HG02588 (cell line): ENCODE data around the gene LANCL1.
A peak's percentile ranks its signal among the peaks of the same experiment; 100 is the strongest.
"Not testable (repeated sequence)": the region's sequence is repeated elsewhere in the genome, so short reads cannot be mapped to it uniquely, and the experiment has no call there.

Experiments
- ATAC-seq: cut with Tn5 transposase; IDR thresholded peaks from one replicate; pipeline ENCODE4 v1.9.1; 2021; ENCODE audit warnings: mild to moderate bottlenecking, moderate library complexity; ENCODE audit not compliant: unreplicated experiment

Gene LANCL1

GRCh38 chr2:210460322-210461227, 16.0 kb downstream of the LANCL1 start:
- peak; percentile 71 for ATAC-seq

GRCh38 chr2:210459880-210460279, 16.7 kb downstream of the LANCL1 start:
- ATAC-seq, result no peak

GRCh38 chr2:210459407-210459806, 17.2 kb downstream of the LANCL1 start:
- no peak for ATAC-seq

GRCh38 chr2:210458395-210458794, 18.2 kb downstream of the LANCL1 start:
- no peak for ATAC-seq

DNA sequence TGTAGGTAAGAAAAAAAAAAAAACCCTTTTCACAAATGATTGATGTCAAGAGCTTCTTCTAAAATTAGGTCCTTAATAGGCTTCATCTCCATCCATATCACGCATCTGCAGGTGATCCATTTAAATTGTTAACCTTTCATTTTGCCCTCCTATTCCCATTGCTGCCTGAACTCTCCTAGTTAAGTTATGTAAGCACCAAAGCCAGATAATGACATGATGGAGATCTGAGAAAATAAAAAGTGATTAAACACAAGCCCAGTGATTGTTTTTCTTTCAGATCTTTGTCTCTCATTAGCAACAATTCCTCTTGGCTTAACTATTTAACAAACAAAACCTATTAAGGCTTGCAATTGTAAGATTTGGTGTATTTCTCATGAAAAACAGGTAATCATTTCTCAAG, 20.0 kb downstream of the LANCL1 start:
- no peak for ATAC-seq

GRCh38 chr2:210454336-210454735, 22.2 kb downstream of the LANCL1 start:
- no peak for ATAC-seq

GRCh38 chr2:210452194-210452593, 24.4 kb downstream of the LANCL1 start:
- no peak for ATAC-seq

- not testable (repeated sequence) for ATAC-seq
Measured at GRCh38 chr2:210450942-210451341, 25.6 kb downstream of the LANCL1 start.

DNA sequence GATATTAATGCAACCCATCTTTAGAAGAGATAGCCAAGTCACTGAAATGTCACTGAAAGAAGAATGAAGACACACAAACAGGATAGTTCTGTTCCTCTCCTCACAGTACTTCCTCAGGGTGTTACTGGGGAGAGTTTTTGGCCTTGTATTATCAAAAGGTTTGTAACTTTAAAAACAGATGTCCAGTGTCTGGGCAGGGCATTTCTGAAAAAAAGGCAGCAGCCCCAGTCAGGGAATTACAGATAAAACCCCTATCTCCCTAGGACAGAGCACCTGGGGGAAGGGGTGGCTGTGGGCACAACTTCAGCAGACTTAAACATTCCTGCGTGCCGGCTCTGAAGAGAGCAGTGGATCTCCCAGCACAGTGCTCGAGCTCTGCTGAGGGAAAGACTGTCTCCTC, 30.8 kb downstream of the LANCL1 start:
- ATAC-seq, result no peak

- ATAC-seq, result no peak
Measured at GRCh38 chr2:210445116-210445707, 31.3 kb downstream of the LANCL1 start.

DNA sequence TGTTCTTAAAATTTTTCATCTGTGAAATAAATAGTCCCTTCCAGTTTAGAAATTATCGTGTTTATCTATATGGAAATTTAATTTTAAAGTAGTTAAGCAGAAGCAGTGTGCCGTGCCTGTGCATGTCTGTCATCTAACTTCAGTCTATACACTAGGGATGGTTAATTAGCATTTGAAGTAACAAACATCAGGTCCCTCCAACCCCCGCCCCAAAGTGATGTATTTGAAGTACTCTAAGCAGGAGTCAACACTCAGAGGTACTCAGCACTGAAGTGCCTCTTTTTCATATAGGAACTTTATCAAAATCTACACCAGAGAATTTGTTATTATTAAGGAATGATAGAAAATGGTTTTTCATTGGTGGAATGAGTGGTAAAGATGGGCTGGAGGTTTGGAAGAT, 33.0 kb downstream of the LANCL1 start:
- no peak for ATAC-seq

DNA sequence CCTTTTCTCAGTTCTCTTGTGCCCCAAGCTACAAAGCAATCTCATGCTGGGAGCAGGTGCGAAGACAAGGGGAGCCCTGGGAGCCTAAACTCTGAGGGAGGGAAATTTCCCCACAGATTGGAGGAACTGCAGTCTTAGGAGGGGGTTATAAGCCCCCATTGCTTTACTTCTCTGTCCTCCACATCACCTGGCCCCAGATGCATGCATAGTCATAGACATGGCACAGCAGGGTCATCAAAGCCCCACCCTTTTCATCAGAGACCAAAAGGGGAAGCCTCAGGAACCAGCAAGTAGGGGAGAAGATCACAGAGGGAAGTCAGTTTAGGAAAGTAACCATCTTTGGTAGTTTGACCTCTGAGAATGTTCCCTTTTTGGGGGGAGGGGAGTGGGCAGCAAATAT, 33.7 kb downstream of the LANCL1 start:
- ATAC-seq, result no peak

DNA sequence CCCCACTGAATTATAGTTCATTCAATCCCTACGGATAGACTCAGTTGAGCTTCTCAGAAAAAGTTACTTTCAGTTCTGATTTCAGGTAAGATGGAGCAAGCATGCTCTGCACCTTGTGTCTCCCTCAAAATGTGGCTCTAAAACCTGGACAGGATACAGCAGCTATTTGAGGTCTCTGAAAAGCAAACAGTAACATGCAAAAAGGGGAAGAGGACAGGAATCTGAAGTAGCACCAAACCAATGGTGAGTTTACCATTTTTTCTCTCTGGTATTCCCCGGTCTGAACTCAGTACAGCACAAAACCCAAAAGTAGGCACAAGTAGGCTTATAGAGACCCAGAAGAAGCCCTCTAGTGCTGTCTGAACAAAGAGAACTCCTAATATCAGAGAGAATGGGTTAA, 34.1 kb downstream of the LANCL1 start:
- no peak for ATAC-seq

- ATAC-seq, result no peak
Measured at GRCh38 chr2:210440206-210440605, 36.4 kb downstream of the LANCL1 start.

GRCh38 chr2:210435439-210435838, 41.1 kb downstream of the LANCL1 start:
- ATAC-seq, result no peak

GRCh38 chr2:210432633-210433032, 43.9 kb downstream of the LANCL1 start:
- no peak for ATAC-seq

DNA sequence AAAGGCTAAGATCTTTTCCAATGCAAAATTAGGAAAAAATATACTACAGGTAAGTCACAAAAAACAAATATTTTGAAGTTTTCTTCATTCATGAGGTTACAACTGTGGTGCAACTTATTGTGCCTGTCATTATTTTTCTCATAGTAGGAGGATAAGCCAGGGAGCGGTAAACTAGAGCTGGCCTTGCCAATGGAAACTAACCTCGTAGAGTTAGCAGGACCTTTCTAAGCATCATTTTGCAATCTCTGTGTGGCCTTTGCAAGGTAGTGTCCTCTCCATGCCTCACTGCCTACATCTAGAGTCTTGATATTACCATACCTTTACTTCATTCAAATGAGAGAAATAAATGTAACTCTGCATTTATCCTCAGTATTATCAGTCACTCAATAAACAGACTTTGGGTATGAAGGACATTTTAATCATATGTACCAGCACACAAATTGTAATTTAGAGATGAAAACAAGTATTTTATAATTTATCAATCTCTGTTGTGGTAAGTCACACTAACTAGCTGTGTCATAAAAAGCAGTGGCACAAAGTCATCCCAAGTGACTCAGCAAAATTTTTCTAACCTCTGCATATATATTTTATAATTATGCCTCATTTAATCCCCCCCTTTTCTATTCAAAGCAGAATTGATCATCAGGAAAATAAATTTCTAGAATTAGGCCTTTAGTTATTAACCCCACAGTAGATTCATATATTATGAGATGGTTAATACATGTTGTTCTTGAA, 47.0 kb downstream of the LANCL1 start:
- ATAC-seq, result no peak

DNA sequence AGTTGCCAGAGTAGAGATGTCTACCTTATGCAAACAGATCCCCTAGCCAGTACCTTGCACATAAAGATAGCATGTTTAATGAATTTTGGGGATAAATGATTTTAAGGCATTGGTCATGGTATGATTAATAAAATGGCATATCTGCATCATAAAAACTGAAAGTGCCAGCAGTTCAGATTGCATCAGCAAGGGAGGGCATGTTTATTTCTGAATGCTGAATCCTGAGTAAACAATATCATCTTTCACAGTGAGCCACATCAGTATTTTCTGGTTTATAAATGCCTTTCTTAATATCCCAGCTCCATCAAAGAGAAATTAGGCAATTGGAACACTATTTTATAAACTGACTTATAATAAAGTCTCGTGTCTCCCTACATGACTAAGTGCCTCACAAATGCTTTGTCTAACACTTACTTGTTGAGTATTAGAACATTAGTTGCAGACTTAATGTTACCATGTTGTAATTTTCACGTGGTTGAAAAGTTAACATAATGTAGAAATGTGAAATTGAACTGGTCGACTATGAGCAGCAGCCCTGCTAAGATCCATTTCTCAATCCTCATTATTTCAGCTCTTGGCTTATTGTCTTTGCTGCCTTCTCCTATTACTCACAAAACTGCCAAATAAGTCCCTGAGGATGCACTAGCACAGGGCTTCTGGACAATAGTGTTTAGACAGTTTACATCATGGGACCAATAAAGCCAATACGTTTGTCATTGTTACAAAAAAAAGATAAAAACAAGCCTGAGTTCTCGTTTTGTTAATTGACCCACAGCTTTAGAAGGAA, 48.0 kb downstream of the LANCL1 start:
- no peak for ATAC-seq

- not testable (repeated sequence) for ATAC-seq
Measured at GRCh38 chr2:210427309-210427708, 49.2 kb downstream of the LANCL1 start.

- ATAC-seq, result no peak
Measured at GRCh38 chr2:210422366-210422765, 54.2 kb downstream of the LANCL1 start.

DNA sequence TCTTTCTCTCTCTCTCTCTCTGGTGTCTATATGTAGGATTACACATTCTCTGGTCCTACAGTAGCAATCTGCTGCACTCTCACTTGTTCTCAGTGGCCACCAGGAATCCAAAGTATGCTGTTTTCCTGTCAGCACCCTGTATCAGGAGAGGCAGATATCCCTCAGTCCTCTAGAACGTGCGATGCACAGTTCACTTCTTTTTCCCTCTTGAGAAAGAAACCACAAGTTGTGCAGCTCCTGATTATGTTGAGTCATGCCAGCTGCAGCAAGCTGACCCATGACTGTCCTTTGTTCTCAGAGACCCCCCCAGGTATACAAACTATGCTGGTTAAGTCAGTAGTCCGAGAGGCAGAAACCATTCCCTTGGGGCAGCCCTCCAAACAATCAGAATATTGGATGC, 54.6 kb downstream of the LANCL1 start:
- ATAC-seq, result no peak
